ENCODE results near the gene CCDC158. TPM values are rescaled to one million over a fixed set of nuclear protein-coding genes. Genes with fewer than 3 reads are reported as not detected.

The CCDC158 gene
- total RNA-seq, 1 donor from 2014 or later: not detected

- Mint-ChIP-seq H3K27ac (ENCODE audit: unreplicated experiment) (no peak overlapping the region), H3K9me3 (no peaks in the 10 kb centered on the region), H3K27me3 (ENCODE audit: low read depth) (no peaks in the 10 kb centered on the region), H3K4me1 (peaks cover 12% of the 10 kb centered on the region), H3K4me3 (no peak overlapping the region), H3K36me3 (ENCODE audit: low read depth) (no peaks in the 10 kb centered on the region)
- no peak for DNase-seq (ENCODE audit: low read depth, low spot score)
- no peak for TF ChIP-seq CTCF (conservative IDR thresholded peaks at IDR 0.05)
Measured at GRCh38 chr4:76277667-76278066, 143.3 kb downstream of the CCDC158 start.

GRCh38 chr4:76276813-76277212 is 144.1 kb downstream of the CCDC158 start:
- Mint-ChIP-seq H3K27ac (ENCODE audit: unreplicated experiment) (no peak overlapping the region), H3K27me3 (ENCODE audit: low read depth) (no peaks in the 10 kb centered on the region), H3K4me1 (peaks cover 12% of the 10 kb centered on the region), H3K9me3 (no peaks in the 10 kb centered on the region), H3K36me3 (ENCODE audit: low read depth) (no peaks in the 10 kb centered on the region), H3K4me3 (no peak overlapping the region)
- DNase-seq (ENCODE audit: low read depth, low spot score): no peak
- no peak for TF ChIP-seq CTCF (conservative IDR thresholded peaks at IDR 0.05)

- Mint-ChIP-seq H3K9me3 (no peaks in the 10 kb centered on the region), H3K36me3 (ENCODE audit: low read depth) (peaks cover 3% of the 10 kb centered on the region), H3K27ac (ENCODE audit: unreplicated experiment) (no peak overlapping the region), H3K27me3 (ENCODE audit: low read depth) (no peaks in the 10 kb centered on the region), H3K4me3 (no peak overlapping the region), H3K4me1 (peaks cover 9% of the 10 kb centered on the region)
- no peak for DNase-seq (ENCODE audit: low read depth, low spot score)
- no peak for TF ChIP-seq CTCF (conservative IDR thresholded peaks at IDR 0.05)
Measured at GRCh38 chr4:76275486-76276124, 145.3 kb downstream of the CCDC158 start.

GRCh38 chr4:76272999-76273398 is 147.9 kb downstream of the CCDC158 start:
- Mint-ChIP-seq H3K4me1 (no peaks in the 10 kb centered on the region), H3K9me3 (no peaks in the 10 kb centered on the region), H3K36me3 (ENCODE audit: low read depth) (peaks cover 3% of the 10 kb centered on the region), H3K27ac (ENCODE audit: unreplicated experiment) (no peak overlapping the region), H3K27me3 (ENCODE audit: low read depth) (no peaks in the 10 kb centered on the region), H3K4me3 (no peak overlapping the region)
- DNase-seq (ENCODE audit: low read depth, low spot score): no peak
- TF ChIP-seq CTCF (conservative IDR thresholded peaks at IDR 0.05): no peak

- H3K4me3 Mint-ChIP-seq: no peak overlapping the region
- TF ChIP-seq CTCF (conservative IDR thresholded peaks at IDR 0.05): no peak
- no peaks in the 10 kb centered on the region for H3K4me1 Mint-ChIP-seq
- no peak overlapping the region for H3K27ac Mint-ChIP-seq (ENCODE audit: unreplicated experiment)
- no peaks in the 10 kb centered on the region for H3K27me3 Mint-ChIP-seq (ENCODE audit: low read depth)
- peaks cover 3% of the 10 kb centered on the region for H3K36me3 Mint-ChIP-seq (ENCODE audit: low read depth)
- DNase-seq (ENCODE audit: low read depth, low spot score): no peak
- H3K9me3 Mint-ChIP-seq: no peaks in the 10 kb centered on the region
Measured at GRCh38 chr4:76272582-76272981, 148.4 kb downstream of the CCDC158 start.

All from neural crest cell (in vitro differentiated cells).